Right lobe of liver (tissue), 6 donors: ENCODE data around the gene GPR78. TPM values are rescaled to one million over a fixed set of nuclear protein-coding genes. Genes with fewer than 3 reads are reported as not detected.
"Not testable (repeated sequence)": the region's sequence is repeated elsewhere in the genome, so short reads cannot be mapped to it uniquely, and the experiment has no call there.

Experiments used
- ATAC-seq, 4 donors: fragments of 200-7000 bp; cut with Tn5 transposase; one replicate each; pipeline ENCODE4 v1.9.1; 2020; ENCODE audit warnings: mild to moderate bottlenecking in 4 of 4, moderate library complexity in 4 of 4
- DNase-seq, 3 donors: peaks; one replicate each; pipeline ENCODE4 v3.0.0-alpha.2; 2020
- H3K27ac ChIP-seq, 3 donors: fragments of 200-600 bp; one replicate each; pipeline ENCODE4 v1.8.0; 2022
- H3K27me3 ChIP-seq, 2 donors: fragments of 200-600 bp; one replicate each; pipeline ENCODE4 v1.8.0; 2022
- H3K36me3 ChIP-seq, 4 donors: fragments of 200-600 bp; sonication (generic) in 1 of 4; one replicate each; pipeline versions ENCODE4 v1.5.1 to v1.8.0; 2017 to 2022; ENCODE audit warnings: control low read depth in 1 of 4
- H3K4me1 ChIP-seq, 4 donors: fragments of 200-600 bp; sonication (generic) in 1 of 4; one replicate each; pipeline versions ENCODE4 v1.5.1 to v1.8.0; 2017 to 2022; ENCODE audit warnings: control low read depth in 1 of 4
- H3K4me3 ChIP-seq, 3 donors: fragments of 200-600 bp; one replicate each; pipeline ENCODE4 v1.8.0; 2022
- H3K9me3 ChIP-seq, 4 donors: fragments of 200-600 bp; sonication (generic) in 1 of 4; one replicate each; pipeline versions ENCODE4 v1.5.1 to v1.8.0; 2017 to 2022; ENCODE audit warnings: control low read depth in 1 of 4
- WGBS: methylation state at CpG from one replicate; pipeline ENCODE4 v1.1.6; 2018; ENCODE audit warnings: low coverage, low lambda C conversion rate; ENCODE audit not compliant: insufficient coverage; ENCODE audit errors: missing lambda C conversion rate; 5-methylcytosine and 5-hydroxymethylcytosine counted together
- intact Hi-C, 2 donors: fragments of 100-400 bp; cut with DNase I; formaldehyde crosslinking; loops; one replicate each; pipeline versions ENCODE4 v1.11.2 to v1.14.1; 2022
- total RNA-seq, 6 experiments: library from RNA; depleted of rRNA in 2 of 6; stranded (reverse); fragments of >200 nt in 2 of 6; fragmentation: NEBNext Ultra II Directional in 3 of 6; extraction: Animal tissue kit (Norgen Biotek cat#: 25700) in 3 of 6; gene quantifications; one replicate each; pipeline versions ENCODE4 v1.1.0 to v1.2.4, GENCODE V29; 2016 to 2023
- donor health status: DM: no; HTN: yes; CAD: no.
- donor health status: DM: no; HTN: no; CAD: no.
- donor health status: DM: no; HTN: no; CAD: no.
- donor health status: DM: no; HTN: yes; CAD: no.
- donor health status: DM: no; HTN: yes; CAD: no.

The GPR78 gene
- total RNA-seq, 6 experiments from 2014 or later = not detected

- H3K9me3 ChIP-seq, H3K27me3 ChIP-seq, H3K27ac ChIP-seq, H3K36me3 ChIP-seq, intact Hi-C loops, H3K4me3 ChIP-seq, H3K4me1 ChIP-seq: not testable (repeated sequence)
- DNase-seq (peak in 1 of 3 donors; percentile 13), ATAC-seq (peak in 2 of 4 donors; percentile 16 to 36)
- WGBS = no CpG with 5 or more reads among the region's 6 CpGs
Observed at GRCh38 chr4:8631896-8632295, 51.7 kb downstream of the GPR78 start.

GRCh38 chr4:8634773-8635172, 54.6 kb downstream of the GPR78 start:
- intact Hi-C loops, H3K4me1 ChIP-seq, H3K27ac ChIP-seq, DNase-seq, H3K36me3 ChIP-seq, H3K27me3 ChIP-seq, H3K4me3 ChIP-seq, ATAC-seq, H3K9me3 ChIP-seq: not testable (repeated sequence)
- 45% methylated on average over 6 of the region's 11 CpGs for WGBS

- H3K9me3 ChIP-seq, H3K4me3 ChIP-seq, H3K27me3 ChIP-seq, intact Hi-C loops, H3K27ac ChIP-seq, H3K36me3 ChIP-seq, DNase-seq, H3K4me1 ChIP-seq: not testable (repeated sequence)
- ATAC-seq = peak in 3 of 4 donors; percentile 52 to 57 (median 55)
- WGBS = no CpG with 5 or more reads among the region's 29 CpGs
Observed at GRCh38 chr4:8635897-8636554, 55.8 kb downstream of the GPR78 start.

Other genes with a start within 250 kb of the GPR78 start
- 10 to 100 TPM; 18.5 to 36.9 (median 21.9) TPM for gene ACOX3, start 139.7 kb upstream of the GPR78 start, total RNA-seq
- 10 to 100 TPM in 3 of 6 experiments, 1 to 10 TPM in 3; 8.8 to 10.6 (median 9.6) TPM for gene TRMT44, start 139.6 kb upstream of the GPR78 start, total RNA-seq
- gene CPZ, start 12.4 kb downstream of the GPR78 start, total RNA-seq = under 1 TPM in 5 of 6 experiments, not detected in 1; 0.24 to 0.80 (median 0.74) TPM